H9 (cell line): ENCODE data around the gene CDCP1. TPM values are rescaled to one million over a fixed set of nuclear protein-coding genes. Genes with fewer than 3 reads are reported as not detected.

Experiments
- DNase-seq: peaks from one replicate; pipeline ENCODE4 v3.0.0-alpha.2; 2017
- H2AFZ ChIP-seq: one replicate; pipeline ENCODE4 v1.6.1; 2013; ENCODE audit warnings: mild to moderate bottlenecking, low read length, control low read depth, moderate library complexity
- H2AK5ac ChIP-seq: 2 replicates; pipeline ENCODE4 v1.6.1; 2013; ENCODE audit warnings: low read length, control low read depth, mixed read lengths; ENCODE audit not compliant: insufficient read length
- H2BK120ac ChIP-seq: one replicate; pipeline ENCODE4 v1.6.1; 2013; ENCODE audit warnings: low read depth, mild to moderate bottlenecking, low read length, control low read depth, inconsistent platforms; ENCODE audit not compliant: poor library complexity, severe bottlenecking
- H2BK12ac ChIP-seq: 2 replicates; pipeline ENCODE4 v1.6.1; 2013; ENCODE audit warnings: low read length, control low read depth, mixed read lengths, low read depth; ENCODE audit not compliant: insufficient read length
- H2BK15ac ChIP-seq: 2 replicates; pipeline ENCODE4 v1.6.1; 2013; ENCODE audit warnings: low read depth, low read length, control low read depth
- H2BK20ac ChIP-seq: one replicate; pipeline ENCODE4 v1.6.1; 2013; ENCODE audit warnings: low read depth, mild to moderate bottlenecking, low read length, control low read depth, inconsistent platforms; ENCODE audit not compliant: poor library complexity, severe bottlenecking
- H2BK5ac ChIP-seq: 2 replicates; pipeline ENCODE4 v1.6.1; 2013; ENCODE audit warnings: low read length, control low read depth, mixed read lengths; ENCODE audit not compliant: insufficient read length
- H3K14ac ChIP-seq: 2 replicates; pipeline ENCODE4 v1.6.1; 2013; ENCODE audit warnings: low read length, control low read depth; ENCODE audit not compliant: insufficient read depth
- H3K18ac ChIP-seq: 2 replicates; pipeline ENCODE4 v1.6.1; 2013; ENCODE audit warnings: low read depth, mild to moderate bottlenecking, mixed read lengths, low read length, control low read depth; ENCODE audit not compliant: insufficient read length
- H3K23ac ChIP-seq: 2 replicates; pipeline ENCODE4 v1.6.1; 2013; ENCODE audit warnings: low read length, control low read depth, mixed read lengths, low read depth; ENCODE audit not compliant: insufficient read length
- H3K23me2 ChIP-seq: 2 replicates; pipeline ENCODE4 v1.6.1; 2013; ENCODE audit warnings: low read depth, mild to moderate bottlenecking, mixed read lengths, low read length, control low read depth; ENCODE audit not compliant: insufficient read length, poor library complexity, severe bottlenecking
- H3K27ac ChIP-seq: 2 replicates; pipeline ENCODE4 v1.5.1; 2013; ENCODE audit warnings: low read length, control low read depth, mixed read lengths, low read depth; ENCODE audit not compliant: insufficient read length
- H3K27me3 ChIP-seq: 2 replicates; pipeline ENCODE4 v1.6.1; 2013; ENCODE audit warnings: low read length, control low read depth, inconsistent platforms; ENCODE audit not compliant: insufficient read depth
- H3K4ac ChIP-seq: 2 replicates; pipeline ENCODE4 v1.6.1; 2013; ENCODE audit warnings: low read depth, mild to moderate bottlenecking, control low read depth, inconsistent platforms, low read length, moderate library complexity
- H3K4me1 ChIP-seq: 2 replicates; pipeline ENCODE4 v1.6.1; 2013; ENCODE audit warnings: low read length, control low read depth, inconsistent platforms; ENCODE audit not compliant: insufficient read depth
- H3K4me2 ChIP-seq: 2 replicates; pipeline ENCODE4 v1.6.1; 2013; ENCODE audit warnings: low read length, control low read depth, mixed read lengths; ENCODE audit not compliant: insufficient read length, insufficient read depth
- H3K56ac ChIP-seq: 2 replicates; pipeline ENCODE4 v1.6.1; 2013; ENCODE audit warnings: low read depth, mild to moderate bottlenecking, mixed read lengths, low read length, control low read depth; ENCODE audit not compliant: insufficient read length
- H3K79me1 ChIP-seq: 2 replicates; pipeline ENCODE4 v1.6.1; 2013; ENCODE audit warnings: low read depth, mild to moderate bottlenecking, moderate library complexity, low read length, control low read depth, inconsistent platforms; ENCODE audit not compliant: insufficient read depth, poor library complexity, severe bottlenecking
- H3K79me2 ChIP-seq: 2 replicates; pipeline ENCODE4 v1.6.1; 2013; ENCODE audit warnings: low read length, control low read depth, inconsistent platforms; ENCODE audit not compliant: insufficient read depth
- H3K9ac ChIP-seq: 2 replicates; pipeline ENCODE4 v1.6.1; 2013; ENCODE audit warnings: low read length, control low read depth, mixed read lengths; ENCODE audit not compliant: insufficient read length; ENCODE audit errors: extremely low read depth
- H3K9me3 ChIP-seq: one replicate; pipeline ENCODE4 v1.6.1; 2013; ENCODE audit warnings: low read depth, low read length, inconsistent platforms; ENCODE audit not compliant: control insufficient read depth
- H3T11ph ChIP-seq: one replicate; pipeline ENCODE4 v1.6.1; 2013; ENCODE audit warnings: mild to moderate bottlenecking, low read length, control low read depth, inconsistent platforms
- H4K20me1 ChIP-seq: one replicate; pipeline ENCODE4 v1.6.1; 2013; ENCODE audit not compliant: control insufficient read depth, insufficient read length, insufficient read depth
- H4K5ac ChIP-seq: 2 replicates; pipeline ENCODE4 v1.6.1; 2013; ENCODE audit warnings: low read depth, mild to moderate bottlenecking, mixed read lengths, low read length, control low read depth; ENCODE audit not compliant: insufficient read length
- H4K8ac ChIP-seq: replicated peaks from 2 replicates; pipeline ENCODE4 v1.6.1; 2013; ENCODE audit warnings: low read length, control low read depth, mixed read lengths, low read depth; ENCODE audit not compliant: insufficient read length
- H4K91ac ChIP-seq: 2 replicates; pipeline ENCODE4 v1.6.1; 2013; ENCODE audit warnings: low read depth, mild to moderate bottlenecking, moderate library complexity, mixed read lengths, low read length, control low read depth; ENCODE audit not compliant: insufficient read length
- H3K27ac Mint-ChIP-seq, 3 experiments: 2 replicates in 2 of 3; 3 replicates in 1 of 3; pipeline ENCODE4 v1.8.0; 2020 to 2021; ENCODE audit warnings: mixed read lengths in 3 of 3, mild to moderate bottlenecking in 1 of 3, moderate library complexity in 1 of 3
- H3K27me3 Mint-ChIP-seq: 2 replicates; pipeline ENCODE4 v1.8.0; 2021; ENCODE audit warnings: low read depth, mild to moderate bottlenecking, moderate library complexity, mixed read lengths
- H3K36me3 Mint-ChIP-seq, 3 experiments: 2 replicates in 2 of 3; 3 replicates in 1 of 3; pipeline ENCODE4 v1.8.0; 2020 to 2021; ENCODE audit warnings: low read depth in 3 of 3, mixed read lengths in 3 of 3; ENCODE audit not compliant: insufficient read depth in 1 of 3
- H3K4me1 Mint-ChIP-seq, 2 experiments: 2 replicates each; pipeline ENCODE4 v1.8.0; 2020; ENCODE audit warnings: mixed read lengths in 2 of 2
- H3K4me3 Mint-ChIP-seq, 2 experiments: 2 replicates in 1 of 2; 3 replicates in 1 of 2; pipeline ENCODE4 v1.8.0; 2020 to 2021; ENCODE audit warnings: mild to moderate bottlenecking in 2 of 2, mixed read lengths in 2 of 2, moderate library complexity in 1 of 2
- H3K9me3 Mint-ChIP-seq, 2 experiments: 2 replicates in 1 of 2; 3 replicates in 1 of 2; pipeline ENCODE4 v1.8.0; 2020; ENCODE audit warnings: mild to moderate bottlenecking in 2 of 2, mixed read lengths in 2 of 2, moderate library complexity in 1 of 2
- WGBS: extraction: QIAGEN DNeasy Blood & Tissue Kit; methylation state at CpG from one replicate; pipeline ENCODE4 v1.1.7; 2013; ENCODE audit warnings: missing lambda C conversion rate, low lambda C conversion rate, mixed read lengths; ENCODE audit not compliant: insufficient read length; ENCODE audit errors: extremely low coverage; 5-methylcytosine and 5-hydroxymethylcytosine counted together
- total RNA-seq: library from RNA; stranded (reverse); gene quantifications from 2 replicates; pipeline ENCODE4 v1.2.1, GENCODE V29; 2021
- TF ChIP-seq, protein P1 (sequence below): fragments of 200-600 bp; sonication (generic); conservative IDR thresholded peaks from 3 replicates; pipeline ENCODE4 v1.8.0; 2021; ENCODE audit warnings: antibody characterized with exemption, mild to moderate bottlenecking

The CDCP1 gene
- total RNA-seq, 1 experiment from 2014 or later: 12.9 TPM

DNA sequence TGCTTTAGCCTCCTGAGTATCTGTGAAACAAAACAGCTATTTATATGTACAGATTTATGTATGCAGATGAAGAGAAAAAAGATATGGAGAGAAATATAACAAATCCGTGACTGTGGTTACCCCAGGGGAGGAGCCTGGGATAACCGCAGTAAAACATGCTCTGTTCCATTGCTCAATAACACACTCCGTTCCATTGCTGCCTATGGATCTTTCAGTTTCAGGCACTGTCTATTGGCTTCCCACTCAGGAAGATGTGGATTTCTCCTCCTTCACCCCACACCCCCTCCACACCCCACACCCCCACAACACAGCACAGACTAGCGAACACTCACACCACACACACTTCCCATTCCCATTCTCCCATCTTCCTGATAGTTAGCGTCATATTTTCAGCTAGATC, 47.9 kb downstream of the CDCP1 start:
- Histone ChIP-seq H4K5ac (no peak overlapping the region), H4K20me1 (no peaks in the 10 kb centered on the region), H2AFZ (no peak overlapping the region), H3K9ac (no peak overlapping the region), H2BK120ac (no peak overlapping the region), H3K79me2 (no peaks in the 10 kb centered on the region), H2BK15ac (no peak overlapping the region), H3K9me3 (no peaks in the 10 kb centered on the region), H3K18ac (no peak overlapping the region), H2BK12ac (no peak overlapping the region), H3K23me2 (no peaks in the 10 kb centered on the region), H3K27me3 (no peaks in the 10 kb centered on the region), H4K91ac (no peak overlapping the region), H3K4me2 (no peak overlapping the region), H3T11ph (no peak overlapping the region), H3K23ac (no peak overlapping the region), H3K14ac (no peak overlapping the region), H2AK5ac (no peak overlapping the region), H3K4ac (no peak overlapping the region), H3K27ac (no peak overlapping the region), H3K79me1 (no peaks in the 10 kb centered on the region), H3K4me1 (no peaks in the 10 kb centered on the region), H2BK20ac (no peak overlapping the region), H3K56ac (no peak overlapping the region), H4K8ac (no peak overlapping the region), H2BK5ac (no peak overlapping the region)
- Mint-ChIP-seq H3K4me1 (peaks cover 0 to 3% of the 10 kb centered on the region in 2 experiments; a peak in 1 of 4 replicates), H3K27me3 (no peaks in the 10 kb centered on the region), H3K27ac (no peak overlapping the region), H3K9me3 (no peaks in the 10 kb centered on the region), H3K36me3 (peaks cover 4 to 23% (median 16%) of the 10 kb centered on the region in 3 experiments; a peak in 6 of 7 replicates), H3K4me3 (no peak overlapping the region)
- no peak for DNase-seq
- TF ChIP-seq, protein P1, sequence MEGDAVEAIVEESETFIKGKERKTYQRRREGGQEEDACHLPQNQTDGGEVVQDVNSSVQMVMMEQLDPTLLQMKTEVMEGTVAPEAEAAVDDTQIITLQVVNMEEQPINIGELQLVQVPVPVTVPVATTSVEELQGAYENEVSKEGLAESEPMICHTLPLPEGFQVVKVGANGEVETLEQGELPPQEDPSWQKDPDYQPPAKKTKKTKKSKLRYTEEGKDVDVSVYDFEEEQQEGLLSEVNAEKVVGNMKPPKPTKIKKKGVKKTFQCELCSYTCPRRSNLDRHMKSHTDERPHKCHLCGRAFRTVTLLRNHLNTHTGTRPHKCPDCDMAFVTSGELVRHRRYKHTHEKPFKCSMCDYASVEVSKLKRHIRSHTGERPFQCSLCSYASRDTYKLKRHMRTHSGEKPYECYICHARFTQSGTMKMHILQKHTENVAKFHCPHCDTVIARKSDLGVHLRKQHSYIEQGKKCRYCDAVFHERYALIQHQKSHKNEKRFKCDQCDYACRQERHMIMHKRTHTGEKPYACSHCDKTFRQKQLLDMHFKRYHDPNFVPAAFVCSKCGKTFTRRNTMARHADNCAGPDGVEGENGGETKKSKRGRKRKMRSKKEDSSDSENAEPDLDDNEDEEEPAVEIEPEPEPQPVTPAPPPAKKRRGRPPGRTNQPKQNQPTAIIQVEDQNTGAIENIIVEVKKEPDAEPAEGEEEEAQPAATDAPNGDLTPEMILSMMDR: no peak
- WGBS: no CpG with 5 or more reads among the region's 5 CpGs
